Epithelial cell of alveolus of lung (primary cell): Measurements from ENCODE around the gene RNASE7. TPM values are rescaled to one million over a fixed set of nuclear protein-coding genes. Genes with fewer than 3 reads are reported as not detected.

Source experiments
- total RNA-seq: library from RNA; depleted of rRNA; stranded (reverse); fragments of >200 nt; gene quantifications from 2 replicates; pipeline ENCODE4 v1.2.1, GENCODE V29; 2015

Gene RNASE7
- total RNA-seq, result not detected in 2 replicates

GRCh38 chr14:21041676-21042433 lies at the start of gene RNASE7:
Gene RNASE7 (plus strand): TSS chr14:21042362. CDS start chr14:21042993, 631 bp downstream.

GRCh38 chr14:20998674-20999366 lies 43.3 kb upstream of the RNASE7 start, which contains the start of gene SLC39A2:
Gene SLC39A2 (plus strand): TSS chr14:20999293. CDS start chr14:20999447, 154 bp downstream.

DNA sequence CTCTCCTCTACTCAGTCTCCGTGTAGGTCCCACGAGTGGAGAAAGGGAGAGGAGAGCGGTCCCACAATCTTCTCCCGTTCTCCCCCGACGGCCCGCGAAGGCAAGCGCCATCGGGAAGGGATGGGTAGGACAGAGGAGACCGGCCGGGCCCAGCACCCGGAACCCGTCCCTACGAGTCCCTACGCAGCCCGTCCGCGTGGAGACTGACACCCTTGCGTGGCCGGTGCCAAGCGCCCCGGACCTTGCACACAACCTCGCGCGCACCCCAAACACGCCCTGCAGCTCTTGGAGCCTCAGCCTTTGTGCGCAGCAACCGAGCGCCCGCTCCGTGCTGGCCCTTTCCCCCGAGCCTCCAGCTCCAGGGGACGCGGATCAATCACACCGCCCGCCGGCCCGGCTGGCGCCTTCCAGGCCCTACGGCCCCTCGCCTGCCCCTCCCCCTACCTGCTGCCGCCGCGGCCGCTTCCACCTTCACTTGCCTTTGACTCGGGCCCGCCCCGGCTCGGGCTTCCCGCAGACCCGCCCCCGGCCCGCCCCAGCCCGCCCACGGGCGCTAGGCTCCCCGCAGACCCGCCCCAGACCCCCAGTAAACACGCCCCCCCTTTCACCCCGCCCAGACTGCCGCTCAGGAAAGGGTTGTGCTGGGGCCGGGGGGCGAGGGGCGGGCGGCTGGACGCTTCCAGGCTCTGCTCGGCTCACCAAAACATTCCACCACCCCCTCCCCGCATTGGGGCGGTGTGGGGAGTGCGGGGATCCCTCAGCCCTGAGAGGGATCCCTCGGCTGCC lies 17.4 kb upstream of the RNASE7 start, which contains the start of gene NDRG2:
NDRG2 (minus strand) TSS at position 477 of the 786 bp plus-strand sequence. CDS start 1,746 bp downstream, outside the sequence.

GRCh38 chr14:21029917-21030316 lies 12.2 kb upstream of the RNASE7 start, which contains the start of gene TPPP2:
Gene TPPP2 (plus strand): TSS chr14:21030217. CDS start chr14:21030582, 365 bp downstream.

DNA sequence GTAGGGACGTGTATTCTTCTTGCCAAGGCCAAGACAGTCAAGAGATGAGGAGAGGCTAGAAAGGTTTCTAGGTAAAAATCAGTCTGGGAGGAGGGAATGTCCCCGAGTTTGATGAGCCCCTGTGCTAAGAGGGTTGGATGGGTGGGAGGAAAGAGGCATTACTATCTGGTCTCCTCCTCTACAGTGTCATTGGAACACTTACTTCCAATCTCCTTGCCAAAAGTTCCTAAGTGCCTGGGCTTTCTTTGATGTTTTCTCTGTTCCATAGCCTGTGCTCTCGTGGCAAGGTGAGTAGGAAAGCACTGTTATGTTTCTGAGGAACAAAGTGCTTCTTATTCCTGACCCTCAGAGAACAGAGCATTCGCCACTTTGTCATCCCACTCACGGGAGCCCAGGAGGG lies 7.5 kb upstream of the RNASE7 start, which contains the start of gene RNASE13:
RNASE13 (minus strand) TSS at position 101 of the 400 bp plus-strand sequence. CDS start 519 bp downstream, outside the sequence.

GRCh38 chr14:21057803-21058675 lies 15.9 kb downstream of the RNASE7 start, which contains the start of gene RNASE8:
Gene RNASE8 (plus strand): TSS chr14:21057822. CDS start chr14:21057893, 71 bp downstream.

DNA sequence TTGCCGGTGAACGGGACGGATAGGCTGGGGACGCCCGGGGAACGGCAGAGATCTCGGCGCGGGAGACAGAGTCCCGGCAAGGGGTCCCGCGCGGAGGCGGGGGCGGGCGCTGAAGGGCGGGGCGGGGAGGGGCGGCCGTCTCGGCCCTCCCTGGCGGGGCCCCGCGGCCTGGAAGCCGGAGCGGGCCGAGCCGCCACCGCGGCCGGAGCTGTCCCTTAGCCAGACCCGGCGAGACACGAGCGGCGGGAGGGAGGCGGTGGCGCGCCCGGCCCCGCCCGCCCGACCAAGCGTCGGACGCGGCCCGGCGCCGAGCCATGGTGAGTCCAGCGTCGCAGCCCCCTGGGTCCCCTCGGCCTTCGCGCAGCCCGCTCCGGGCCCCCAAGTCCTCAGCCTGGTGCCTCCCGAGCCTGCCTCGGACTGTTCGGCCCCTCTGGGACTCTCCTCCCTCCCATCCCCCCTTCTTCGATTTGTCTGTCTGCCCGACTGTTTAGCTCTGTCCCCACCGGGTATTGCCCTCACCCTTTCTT lies 28.0 kb downstream of the RNASE7 start, which contains the start of gene ARHGEF40:
ARHGEF40 (plus strand) TSS at position 222 of the 527 bp plus-strand sequence; CDS start at position 315, 93 bp downstream.

Other genes starting within 250 kb of the RNASE7 start
- gene RNASE1, start 239.5 kb upstream of the RNASE7 start, total RNA-seq, result 1.7 and 4.1 TPM in 2 replicates
- not detected in 2 replicates for gene RNASE3, start 151.0 kb upstream of the RNASE7 start, total RNA-seq
- not detected in 2 replicates for gene RNASE2, start 86.9 kb upstream of the RNASE7 start, total RNA-seq
- gene METTL17, start 52.4 kb upstream of the RNASE7 start, total RNA-seq, result 43.2 and 57.8 TPM in 2 replicates
- gene SLC39A2, start 43.1 kb upstream of the RNASE7 start, total RNA-seq, result 0.32 TPM in 1 of 2 replicates, not detected in the other
- gene NDRG2, start 17.3 kb upstream of the RNASE7 start, total RNA-seq, result 2.7 and 12.0 TPM in 2 replicates
- not detected in 2 replicates for gene TPPP2, start 12.1 kb upstream of the RNASE7 start, total RNA-seq
- gene RNASE13, start 7.6 kb upstream of the RNASE7 start, total RNA-seq, result not detected in 2 replicates
- not detected in 2 replicates for gene RNASE8, start 15.5 kb downstream of the RNASE7 start, total RNA-seq
- 39.9 and 55.2 TPM in 2 replicates for gene ARHGEF40, start 27.9 kb downstream of the RNASE7 start, total RNA-seq
- 6.2 and 19.7 TPM in 2 replicates for gene ZNF219, start 56.3 kb downstream of the RNASE7 start, total RNA-seq
- not detected in 2 replicates for gene TMEM253, start 58.7 kb downstream of the RNASE7 start, total RNA-seq
- not detected in 2 replicates for gene OR5AU1, start 113.7 kb downstream of the RNASE7 start, total RNA-seq
- gene HNRNPC, start 227.1 kb downstream of the RNASE7 start, total RNA-seq, result 691 and 692 TPM in 2 replicates
- gene RPGRIP1, start 237.7 kb downstream of the RNASE7 start, total RNA-seq, result under 0.01 TPM in 1 of 2 replicates, not detected in the other